WTC11 (cell line): ENCODE results near the gene HOXA13. TPM values are rescaled to one million over a fixed set of nuclear protein-coding genes. Genes with fewer than 3 reads are reported as not detected.

Experiments
- ATAC-seq: fragments of 200-7000 bp; cut with Tn5 transposase; 2 replicates; pipeline ENCODE4 v1.10.0; 2021; ENCODE audit warnings: mild to moderate bottlenecking, moderate library complexity
- CTCF ChIA-PET: fragments of 300-600 bp; sonication (Branson Sonifier 250); formaldehyde crosslinking; loops from one replicate; lab custom pipeline; 2021; ENCODE audit warnings: antibody characterized with exemption; lab: Charles Lee
- POLR2A ChIA-PET: fragments of 350-600 bp; sonication (Branson Sonifier 250); formaldehyde crosslinking; loops from one replicate; lab custom pipeline; 2021; ENCODE audit warnings: antibody characterized with exemption; lab: Charles Lee
- DNase-seq: peaks from one replicate; pipeline ENCODE4 v3.0.0; 2021; ENCODE audit warnings: low spot score
- H3K27ac Mint-ChIP-seq: 2 replicates; pipeline ENCODE4 v1.8.0; 2021; ENCODE audit warnings: mixed read lengths
- H3K27me3 Mint-ChIP-seq: 2 replicates; pipeline ENCODE4 v1.8.0; 2021; ENCODE audit warnings: low read depth, mild to moderate bottlenecking, moderate library complexity, mixed read lengths
- H3K36me3 Mint-ChIP-seq: 2 replicates; pipeline ENCODE4 v1.8.0; 2021; ENCODE audit warnings: mixed read lengths
- H3K4me1 Mint-ChIP-seq: 2 replicates; pipeline ENCODE4 v1.8.0; 2022; ENCODE audit warnings: mixed read lengths
- H3K4me3 Mint-ChIP-seq: 2 replicates; pipeline ENCODE4 v1.8.0; 2021; ENCODE audit warnings: mild to moderate bottlenecking, moderate library complexity, mixed read lengths
- H3K9me3 Mint-ChIP-seq: 2 replicates; pipeline ENCODE4 v1.8.0; 2021; ENCODE audit warnings: mixed read lengths
- AFF4 ChIP-seq: sonication (generic); formaldehyde crosslinking; IDR thresholded peaks from 2 replicates; pipeline ENCODE4 v1.8.1; 2023; ENCODE audit warnings: mild to moderate bottlenecking, missing genetic modification reagents, borderline replicate concordance
- ARID4B ChIP-seq: sonication (generic); formaldehyde crosslinking; IDR thresholded peaks from 2 replicates; pipeline ENCODE4 v1.8.0; 2023; ENCODE audit warnings: missing genetic modification reagents, mild to moderate bottlenecking, borderline replicate concordance
- CBFB ChIP-seq: sonication (generic); formaldehyde crosslinking; IDR thresholded peaks from 2 replicates; pipeline ENCODE4 v1.8.1; 2022; ENCODE audit warnings: mild to moderate bottlenecking, low read depth, missing genetic modification reagents
- CREB1 ChIP-seq: sonication (generic); formaldehyde crosslinking; IDR thresholded peaks from 2 replicates; pipeline ENCODE4 v1.8.0; 2023; ENCODE audit warnings: mild to moderate bottlenecking, missing genetic modification reagents
- E2F1 ChIP-seq: sonication (generic); formaldehyde crosslinking; IDR thresholded peaks from 2 replicates; pipeline ENCODE4 v1.8.0; 2022; ENCODE audit warnings: mild to moderate bottlenecking, missing genetic modification reagents
- ELF4 ChIP-seq: sonication (generic); formaldehyde crosslinking; IDR thresholded peaks from 2 replicates; pipeline ENCODE4 v1.8.1; 2022; ENCODE audit warnings: low read depth, mild to moderate bottlenecking, moderate library complexity, missing genetic modification reagents
- ETV6 ChIP-seq: sonication (generic); formaldehyde crosslinking; IDR thresholded peaks from 2 replicates; pipeline ENCODE4 v1.8.1; 2022; ENCODE audit warnings: mild to moderate bottlenecking, missing genetic modification reagents
- FOXJ3 ChIP-seq: sonication (generic); formaldehyde crosslinking; IDR thresholded peaks from 2 replicates; pipeline ENCODE4 v1.9.0; 2021; ENCODE audit warnings: missing genetic modification reagents, mild to moderate bottlenecking, borderline replicate concordance
- GRHL2 ChIP-seq: fragments of 250-450 bp; sonication (Bioruptor Pico); IDR thresholded peaks from 2 replicates; pipeline ENCODE4 v1.8.0; 2022; ENCODE audit warnings: mild to moderate bottlenecking, moderate library complexity; ENCODE audit not compliant: insufficient replicate concordance, severe bottlenecking
- JAZF1 ChIP-seq: fragments of 250-450 bp; sonication (Bioruptor Pico); IDR thresholded peaks from 2 replicates; pipeline ENCODE4 v1.9.0; 2021; ENCODE audit warnings: moderate library complexity, mild to moderate bottlenecking, inconsistent platforms
- KAT7 ChIP-seq: sonication (generic); formaldehyde crosslinking; IDR thresholded peaks from 2 replicates; pipeline ENCODE4 v1.8.1; 2023; ENCODE audit warnings: missing genetic modification reagents, mild to moderate bottlenecking, borderline replicate concordance
- RELA ChIP-seq: sonication (generic); formaldehyde crosslinking; IDR thresholded peaks from 2 replicates; pipeline ENCODE4 v1.8.1; 2022; ENCODE audit warnings: missing genetic modification reagents, mild to moderate bottlenecking, borderline replicate concordance
- RORB ChIP-seq: fragments of 250-450 bp; sonication (Bioruptor Pico); IDR thresholded peaks from 2 replicates; pipeline ENCODE4 v1.9.0; 2021; ENCODE audit warnings: mild to moderate bottlenecking
- TP53 ChIP-seq: sonication (generic); formaldehyde crosslinking; IDR thresholded peaks from 2 replicates; pipeline ENCODE4 v1.8.1; 2023; ENCODE audit warnings: mild to moderate bottlenecking, missing genetic modification reagents
- USF1 ChIP-seq: sonication (generic); formaldehyde crosslinking; IDR thresholded peaks from 2 replicates; pipeline ENCODE4 v1.8.0; 2022; ENCODE audit warnings: mild to moderate bottlenecking, missing genetic modification reagents
- ZNF263 ChIP-seq: sonication (generic); formaldehyde crosslinking; IDR thresholded peaks from 2 replicates; pipeline ENCODE4 v1.8.1; 2022; ENCODE audit warnings: low read depth, mild to moderate bottlenecking, moderate library complexity, missing genetic modification reagents
- ZNF317 ChIP-seq: sonication (generic); formaldehyde crosslinking; IDR thresholded peaks from 2 replicates; pipeline ENCODE4 v1.8.1; 2023; ENCODE audit warnings: low read depth, mild to moderate bottlenecking, moderate library complexity, missing genetic modification reagents, borderline replicate concordance
- ZNF416 ChIP-seq: fragments of 250-450 bp; sonication (Bioruptor Pico); IDR thresholded peaks from 2 replicates; pipeline ENCODE4 v1.9.0; 2021; ENCODE audit warnings: mild to moderate bottlenecking, inconsistent platforms
- ZSCAN18 ChIP-seq: fragments of 250-450 bp; sonication (Bioruptor Pico); IDR thresholded peaks from 2 replicates; pipeline ENCODE4 v2.1.2; 2022; ENCODE audit warnings: mild to moderate bottlenecking, moderate library complexity
- total RNA-seq: library from RNA; stranded (reverse); gene quantifications from 3 replicates; pipeline ENCODE4 v1.2.3, GENCODE V29; 2021

Gene HOXA13
- total RNA-seq, 1 experiment from 2014 or later: not detected

- no peak for TF ChIP-seq USF1 (CRISPR knock-in tag)
- TF ChIP-seq FOXJ3 (CRISPR knock-in tag): no peak
- TF ChIP-seq, all 79 proteins: peak for 2
Observed at GRCh38 chr7:27204851-27205322, 5.0 kb upstream of the HOXA13 start (continued).

- H3K27ac Mint-ChIP-seq: no peak overlapping the region
- H3K9me3 Mint-ChIP-seq: no peaks in the 10 kb centered on the region
- CTCF ChIA-PET: interaction anchor here (0.7 to 2.4 kb wide), 7 partner anchors 8 to 402 kb away, joined by 3 to 12 read pairs (median 3); no protein-coding TSS in a partner anchor
- no peak overlapping the region for H3K4me3 Mint-ChIP-seq
- peaks cover 96% of the 10 kb centered on the region for H3K27me3 Mint-ChIP-seq
- TF ChIP-seq ELF4 (CRISPR knock-in tag) (no peak), E2F1 (CRISPR knock-in tag) (no peak), RORB (CRISPR knock-in tag) (no peak), ETV6 (CRISPR knock-in tag) (no peak), ARID4B (no peak), ZNF416 (CRISPR knock-in tag) (no peak), GRHL2 (no peak)
- peaks cover 32% of the 10 kb centered on the region for H3K4me1 Mint-ChIP-seq
- no peaks in the 10 kb centered on the region for H3K36me3 Mint-ChIP-seq
- DNase-seq (no peak), ATAC-seq (no peak)
- POLR2A ChIA-PET: no interaction called here
Observed at GRCh38 chr7:27203964-27204594, 4.2 kb upstream of the HOXA13 start.

GRCh38 chr7:27203365-27203953 is 3.6 kb upstream of the HOXA13 start:
- no peak overlapping the region for H3K4me3 Mint-ChIP-seq
- no peaks in the 10 kb centered on the region for H3K9me3 Mint-ChIP-seq
- no peak for TF ChIP-seq JAZF1 (CRISPR knock-in tag)
- TF ChIP-seq ZSCAN18 (CRISPR knock-in tag): no peak
- TF ChIP-seq AFF4: no peak
- TF ChIP-seq GRHL2: no peak
- TF ChIP-seq RELA: no peak
- TF ChIP-seq CREB1 (CRISPR knock-in tag): no peak
- TF ChIP-seq FOXJ3 (CRISPR knock-in tag): no peak
- TF ChIP-seq CBFB (CRISPR knock-in tag): no peak
- no peak for TF ChIP-seq ZNF317
- TF ChIP-seq ZNF263 (CRISPR knock-in tag): no peak
- TF ChIP-seq ETV6 (CRISPR knock-in tag): no peak
- no peak for TF ChIP-seq KAT7 (CRISPR knock-in tag)
- TF ChIP-seq TP53 (CRISPR knock-in tag): no peak
- H3K27ac Mint-ChIP-seq: no peak overlapping the region
- POLR2A ChIA-PET: no interaction called here
- no peaks in the 10 kb centered on the region for H3K36me3 Mint-ChIP-seq
- peaks cover 36% of the 10 kb centered on the region for H3K4me1 Mint-ChIP-seq
- ATAC-seq (no peak), DNase-seq (no peak)
- CTCF ChIA-PET: interaction anchor here (2.8 kb wide), 1 partner anchor 24 kb away, joined by 14 read pairs; no protein-coding TSS in a partner anchor
- peaks cover 96% of the 10 kb centered on the region for H3K27me3 Mint-ChIP-seq
